Left lung (tissue), 10 donors: ENCODE data around the gene FAM118B. TPM values are rescaled to one million over a fixed set of nuclear protein-coding genes. Genes with fewer than 3 reads are reported as not detected.

Source experiments
- ATAC-seq: fragments of 200-7000 bp; cut with Tn5 transposase; one replicate; pipeline ENCODE4 v1.9.1; 2020; ENCODE audit warnings: moderate library complexity
- DNase-seq, 4 donors: peaks; one replicate each; pipeline ENCODE4 v3.0.0-alpha.2; 2013 to 2020
- H3K27ac ChIP-seq, 2 donors: fragments of 200-600 bp; sonication (generic) in 1 of 2; one replicate each; pipeline versions ENCODE4 v1.5.0 to v1.8.0; 2020 to 2021
- H3K27me3 ChIP-seq, 2 donors: fragments of 200-600 bp; sonication (generic) in 1 of 2; one replicate each; pipeline versions ENCODE4 v1.5.0 to v1.8.0; 2020 to 2021
- H3K36me3 ChIP-seq, 2 donors: fragments of 200-600 bp; sonication (generic) in 1 of 2; one replicate each; pipeline versions ENCODE4 v1.5.0 to v1.8.0; 2020 to 2021
- H3K4me1 ChIP-seq, 2 donors: fragments of 200-600 bp; one replicate each; pipeline ENCODE4 v1.8.0; 2021
- H3K4me3 ChIP-seq, 2 donors: fragments of 200-600 bp; sonication (generic) in 1 of 2; one replicate each; pipeline versions ENCODE4 v1.5.0 to v1.8.0; 2020 to 2021; ENCODE audit warnings: mild to moderate bottlenecking in 1 of 2
- H3K9me3 ChIP-seq, 2 donors: fragments of 200-600 bp; sonication (generic) in 1 of 2; one replicate each; pipeline versions ENCODE4 v1.5.0 to v1.8.0; 2020 to 2021
- CTCF ChIP-seq, 2 donors: fragments of 200-600 bp; sonication (generic) in 1 of 2; IDR thresholded peaks; one replicate each; pipeline versions ENCODE4 v1.5.0 to v1.8.0; 2021; ENCODE audit warnings: antibody characterized with exemption in 2 of 2
- intact Hi-C, 2 donors: fragments of 100-400 bp; cut with DNase I; formaldehyde crosslinking; loops; one replicate each; pipeline versions ENCODE4 v1.11.2 to v1.14.2; 2022
- polyA plus RNA-seq, 6 donors: library from polyadenylated mRNA; unstranded; fragments of 120-200 nt; gene quantifications; one replicate each; pipeline ENCODE4 v1.2.1, GENCODE V29; 2013; ENCODE audit not compliant: insufficient read length in 6 of 6
- total RNA-seq, 2 donors: library from RNA; stranded (reverse); fragmentation: NEBNext Ultra II Directional; extraction: Animal tissue kit (Norgen Biotek cat#: 25700); gene quantifications; one replicate each; pipeline ENCODE4 v1.2.1, GENCODE V29; 2021
- donor health status: DM: no; HTN: yes; CAD: no.
- donor health status: DM: no; HTN: no; CAD: no.

Gene FAM118B
- total and polyA plus RNA-seq, 8 donors, result 23.7 to 34.9 (median 28.5) TPM

- intact Hi-C loops, result no loop called here
- no peak for TF ChIP-seq CTCF (IDR thresholded peaks at IDR 0.05)
- DNase-seq, result no peak
- no peaks in the 10 kb centered on the region for H3K9me3 ChIP-seq
- H3K27ac ChIP-seq, result no peak overlapping the region
- no peaks in the 10 kb centered on the region for H3K27me3 ChIP-seq
- no peak for ATAC-seq
- H3K4me1 ChIP-seq, result no peaks in the 10 kb centered on the region
- H3K36me3 ChIP-seq, result peaks cover 0 to 13% of the 10 kb centered on the region in 2 donors
- H3K4me3 ChIP-seq, result no peak overlapping the region
Observed at GRCh38 chr11:126185259-126186024, 26.1 kb upstream of the FAM118B start.

DNA sequence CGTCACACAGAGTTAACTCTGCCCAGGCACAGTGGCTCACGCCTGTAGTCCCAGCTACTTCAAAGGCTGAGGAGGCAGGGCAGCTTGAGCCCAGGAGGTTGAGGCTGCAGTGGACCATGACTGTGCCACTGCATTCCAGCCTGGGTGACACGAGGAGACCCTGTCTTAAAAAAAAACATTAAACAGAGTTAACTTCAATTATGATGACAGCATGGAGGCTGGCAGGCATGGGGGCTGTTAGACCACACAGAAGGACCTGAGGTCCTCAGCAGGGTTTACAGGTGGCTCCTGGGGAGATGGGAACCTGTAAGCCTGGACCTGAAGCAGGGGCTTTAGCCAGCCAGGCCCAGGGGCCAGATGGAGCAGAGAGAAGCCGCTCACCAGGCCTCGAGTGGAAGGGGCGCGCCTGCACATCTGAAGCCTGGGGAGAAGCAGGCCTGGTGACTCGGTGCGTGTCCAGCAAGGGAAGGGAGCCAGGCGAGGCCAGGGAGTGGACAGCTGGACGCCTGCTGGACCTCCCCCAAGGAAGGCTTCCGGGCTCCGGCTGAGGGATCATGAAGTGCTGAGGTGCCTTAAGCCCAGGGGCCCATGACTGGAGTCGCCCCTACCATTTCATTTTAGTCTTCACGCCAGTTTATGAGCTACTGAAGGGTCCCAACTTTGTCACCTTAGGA lies 25.4 kb upstream of the FAM118B start:
- TF ChIP-seq CTCF (IDR thresholded peaks at IDR 0.05), result no peak
- Histone ChIP-seq H3K27me3 (no peaks in the 10 kb centered on the region), H3K4me3 (no peak overlapping the region), H3K36me3 (peaks cover 0 to 19% of the 10 kb centered on the region in 2 donors), H3K27ac (no peak overlapping the region), H3K4me1 (no peaks in the 10 kb centered on the region), H3K9me3 (no peaks in the 10 kb centered on the region)
- no peak for ATAC-seq
- peak in 1 of 4 donors; percentile 39 for DNase-seq
- intact Hi-C loops, result no loop called here

DNA sequence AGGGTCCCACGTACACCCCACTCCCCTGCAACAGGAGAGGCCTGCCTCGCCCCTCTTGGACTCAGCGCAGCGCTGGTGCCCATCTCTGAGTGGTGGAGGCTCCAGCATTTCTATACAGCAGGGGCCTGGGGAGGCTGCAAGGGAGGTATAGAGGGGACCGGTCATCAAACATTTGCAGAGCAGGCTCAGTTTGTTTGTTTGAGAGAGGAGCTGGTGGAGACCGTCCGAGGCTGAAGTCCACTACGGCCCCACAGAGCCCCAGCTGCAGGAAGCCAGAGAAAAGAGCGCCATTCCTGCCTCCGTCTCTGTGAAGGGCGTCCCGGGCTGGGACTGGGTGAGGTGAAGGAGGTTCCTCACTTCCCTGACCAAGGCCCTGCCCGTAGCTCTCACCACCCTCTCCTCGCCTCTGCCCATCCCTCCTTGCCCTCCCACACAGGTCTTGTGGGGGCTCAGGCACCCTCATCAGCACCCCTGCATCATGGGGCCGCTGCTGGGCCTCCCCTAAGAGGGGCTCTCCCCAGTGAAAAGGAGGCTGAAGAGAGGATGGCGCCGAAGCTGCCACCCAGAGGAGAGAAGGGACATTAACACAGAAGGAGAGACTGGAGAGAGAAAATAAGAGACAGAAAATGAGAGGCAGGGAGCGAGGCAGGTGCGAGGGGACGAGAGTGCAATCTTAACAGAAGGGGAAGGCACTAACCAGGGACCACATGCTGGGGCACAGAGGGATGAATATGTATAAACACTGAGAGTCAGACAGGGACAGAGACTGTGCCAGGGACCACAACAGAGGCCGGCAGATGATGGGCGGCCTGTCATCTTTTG lies 24.7 kb upstream of the FAM118B start:
- H3K4me3 ChIP-seq, result no peak overlapping the region
- DNase-seq (no peak), ATAC-seq (no peak)
- no peaks in the 10 kb centered on the region for H3K27me3 ChIP-seq
- H3K9me3 ChIP-seq, result no peaks in the 10 kb centered on the region
- no peaks in the 10 kb centered on the region for H3K4me1 ChIP-seq
- peaks cover 0 to 27% of the 10 kb centered on the region in 2 donors for H3K36me3 ChIP-seq
- H3K27ac ChIP-seq, result no peak overlapping the region
- no peak for TF ChIP-seq CTCF (IDR thresholded peaks at IDR 0.05)
- intact Hi-C loops, result no loop called here

DNA sequence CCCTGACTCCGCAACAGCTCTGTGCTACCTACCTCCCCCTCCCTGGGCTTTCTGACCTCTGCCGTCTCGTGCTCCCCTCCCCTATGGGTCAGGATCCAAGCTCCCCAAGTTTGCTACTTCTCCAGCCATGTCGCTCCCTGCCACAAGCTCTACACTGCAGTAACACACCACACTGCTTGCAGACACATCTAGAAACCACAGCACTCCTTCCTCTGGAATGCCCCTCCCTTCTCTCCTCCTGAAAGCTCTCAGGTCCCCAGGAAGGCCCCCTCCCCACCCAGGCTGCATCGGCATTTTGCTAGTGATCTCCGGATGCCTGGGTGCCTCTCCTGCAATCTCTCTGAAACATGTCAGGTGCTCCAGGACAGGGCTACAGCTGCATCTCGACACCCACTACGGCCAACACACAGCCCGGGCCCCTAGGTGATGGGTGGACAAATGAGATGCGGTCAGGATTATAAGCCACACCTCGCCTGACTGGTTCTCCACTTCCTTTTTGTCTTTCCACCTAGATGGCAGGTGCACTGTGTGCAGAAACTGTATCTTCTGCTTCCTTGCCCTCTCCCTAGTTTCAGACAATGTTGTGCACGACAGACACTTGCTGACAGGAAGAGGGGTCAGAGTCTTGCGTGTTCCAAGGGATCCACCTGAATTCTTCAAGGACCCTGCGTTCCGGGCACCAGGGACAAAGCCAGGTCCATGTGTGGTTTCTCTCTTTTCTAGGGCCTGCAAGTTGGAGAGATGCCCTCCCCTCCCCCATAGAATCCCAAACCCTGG lies 23.1 kb upstream of the FAM118B start:
- DNase-seq, result no peak
- Histone ChIP-seq H3K4me1 (no peaks in the 10 kb centered on the region), H3K4me3 (no peak overlapping the region), H3K27ac (no peak overlapping the region), H3K9me3 (no peaks in the 10 kb centered on the region), H3K36me3 (peaks cover 0 to 43% of the 10 kb centered on the region in 2 donors), H3K27me3 (no peaks in the 10 kb centered on the region)
- no peak for TF ChIP-seq CTCF (IDR thresholded peaks at IDR 0.05)
- no peak for ATAC-seq
- intact Hi-C loops, result no loop called here
